ENCODE results near the gene WNT10A. TPM values are rescaled to one million over a fixed set of nuclear protein-coding genes. Genes with fewer than 3 reads are reported as not detected.

The WNT10A gene
- total and polyA plus RNA-seq, 2 of the 8 experiments (the other 6 are each of a cell fraction or from before 2014, with no cell fraction given): 0.05 TPM; not detected in 1

DNA sequence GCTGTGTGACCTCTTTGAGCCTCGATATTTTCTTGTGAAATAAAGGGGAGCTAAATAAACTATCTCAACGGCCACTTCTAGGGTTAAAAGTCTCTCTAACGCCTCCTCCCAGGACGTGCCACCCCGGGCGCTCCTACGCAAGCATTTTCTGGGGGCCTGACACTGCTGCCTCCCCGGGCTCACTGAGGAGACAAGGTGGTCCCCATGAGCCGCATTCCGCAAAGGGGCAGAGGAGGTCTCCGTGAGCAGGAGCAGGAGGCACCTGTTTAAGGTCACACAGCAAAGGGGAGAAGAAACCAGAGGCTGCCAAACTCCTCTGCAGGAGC is 913 bp upstream of the WNT10A start (continued):
- no peak for TF ChIP-seq PHF8 (conservative IDR thresholded peaks at IDR 0.05; ENCODE audit: low read depth, low read length)
- TF ChIP-seq SUZ12 (IDR thresholded peaks at IDR 0.05; ENCODE audit: low read length): peak; percentile 77; the same call in 1 of the 2 replicates
- no peak for TF ChIP-seq HDAC2 (IDR thresholded peaks at IDR 0.05; ENCODE audit: borderline replicate concordance in 1 of 2, low read depth in 2 of 2, low read length in 2 of 2)
- TF ChIP-seq RAD21 (IDR thresholded peaks at IDR 0.05 in 1 of 2, conservative IDR thresholded peaks at IDR 0.05 in 1 of 2; ENCODE audit: low read depth in 2 of 2, low read length in 2 of 2): no peak
- no peak for TF ChIP-seq TAF1 (IDR thresholded peaks at IDR 0.05; ENCODE audit: low read depth, low read length)
- 0 out of 2 replicates have a peak, but pooled peaks have one; percentile 31 for TF ChIP-seq RBBP5 (IDR thresholded peaks at IDR 0.05; ENCODE audit: borderline replicate concordance, low read depth, low read length)
- TF ChIP-seq SP2 (IDR thresholded peaks at IDR 0.05; ENCODE audit: low read length): no peak
- no peak for TF ChIP-seq POLR2AphosphoS5 (IDR thresholded peaks at IDR 0.05; ENCODE audit: low read depth, low read length)

All from H1 (cell line).